ENCODE data around the gene N4BP3. TPM values are rescaled to one million over a fixed set of nuclear protein-coding genes. Genes with fewer than 3 reads are reported as not detected.

Gene N4BP3
- total and polyA plus RNA-seq, 2 experiments from 2014 or later: 9.8 to 58.2 TPM

DNA sequence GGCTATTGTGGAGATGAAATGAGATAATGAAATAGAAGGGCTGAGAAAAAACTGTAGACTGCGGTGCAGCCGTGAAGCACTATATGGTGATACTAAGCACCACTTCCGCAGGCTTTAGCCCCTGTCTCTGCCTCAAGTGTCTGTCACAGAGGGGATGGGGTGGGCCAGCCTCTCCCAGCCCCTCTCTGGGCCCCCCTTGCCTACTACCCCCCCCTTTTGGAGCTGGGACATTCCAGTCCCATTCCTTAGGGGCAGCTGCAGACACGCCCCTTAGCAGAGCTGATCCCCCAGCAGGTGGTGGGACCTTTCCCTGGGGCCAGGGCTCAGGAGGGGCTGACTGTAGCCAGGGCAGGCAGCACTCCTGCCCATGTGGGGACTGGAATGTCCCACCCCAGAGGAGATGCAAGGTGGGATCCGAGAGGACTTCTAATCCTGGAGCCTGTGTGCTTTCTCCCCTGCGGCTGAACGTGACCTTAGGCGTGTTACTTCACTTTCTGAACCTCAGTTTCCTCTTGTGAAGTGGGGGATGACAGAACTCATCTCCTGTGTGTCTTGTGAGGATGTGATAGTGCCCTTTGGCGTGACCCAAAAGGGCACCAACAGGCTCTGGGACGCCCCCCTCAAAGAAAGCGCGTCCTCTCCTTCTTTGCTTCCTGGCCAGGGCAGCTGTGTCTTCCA lies 1.9 kb downstream of the N4BP3 start:
- H3K4me2 ChIP-seq: peak overlapping the region; percentile 97
- Mint-ChIP-seq H3K4me1 (peaks cover 43% of the 10 kb centered on the region), H3K27ac (peak overlapping the region; percentile 97), H3K9me3 (peaks cover 12% of the 10 kb centered on the region), H3K4me3 (peak overlapping the region; percentile 96), H3K36me3 (ENCODE audit: low read depth) (peaks cover 15% of the 10 kb centered on the region), H3K27me3 (ENCODE audit: insufficient read depth, low read depth, poor library complexity) (peaks cover 22% of the 10 kb centered on the region)
- no peaks in the 10 kb centered on the region for H3K9me2 ChIP-seq (ENCODE audit: insufficient read depth)
- H2AFZ ChIP-seq: no peak overlapping the region
- peak; percentile 41 for ATAC-seq
- peak overlapping the region; percentile 99 for H3K27ac ChIP-seq (ENCODE audit: low read depth)
- peak overlapping the region; percentile 92 for H3K4me3 ChIP-seq
- no peaks in the 10 kb centered on the region; the same call in 1 of the 2 replicates for H4K20me1 ChIP-seq (replicated peaks; ENCODE audit: insufficient read depth)
- TF ChIP-seq STAT1 (IDR thresholded peaks at IDR 0.05; ENCODE audit: unreplicated experiment) (no peak), EZH2phosphoT487 (IDR thresholded peaks at IDR 0.05; ENCODE audit: unreplicated experiment) (no peak), CTCF (conservative IDR thresholded peaks at IDR 0.05; ENCODE audit: low read depth in 2 of 2) (no peak), ETS1 (IDR thresholded peaks at IDR 0.05) (no peak), EZH2 (IDR thresholded peaks at IDR 0.05; ENCODE audit: low read depth, unreplicated experiment) (no peak), REST (IDR thresholded peaks at IDR 0.05; ENCODE audit: unreplicated experiment) (no peak), ZNF331 (CRISPR knock-in tag; IDR thresholded peaks at IDR 0.05; ENCODE audit: low read depth) (no peak), POLR2AphosphoS5 (IDR thresholded peaks at IDR 0.05; ENCODE audit: low read depth) (peak; percentile 47; the same call in 1 of the 2 replicates), JUNB (IDR thresholded peaks at IDR 0.05; ENCODE audit: unreplicated experiment) (no peak), CREB1 (CRISPR knock-in tag; IDR thresholded peaks at IDR 0.05; ENCODE audit: low read depth) (0 out of 2 replicates have a peak, but pooled peaks have one; percentile 9), ZNF114 (CRISPR knock-in tag; IDR thresholded peaks at IDR 0.05) (no peak), NANOG (IDR thresholded peaks at IDR 0.05; ENCODE audit: borderline replicate concordance) (no peak)
- TF ChIP-seq, protein P1, sequence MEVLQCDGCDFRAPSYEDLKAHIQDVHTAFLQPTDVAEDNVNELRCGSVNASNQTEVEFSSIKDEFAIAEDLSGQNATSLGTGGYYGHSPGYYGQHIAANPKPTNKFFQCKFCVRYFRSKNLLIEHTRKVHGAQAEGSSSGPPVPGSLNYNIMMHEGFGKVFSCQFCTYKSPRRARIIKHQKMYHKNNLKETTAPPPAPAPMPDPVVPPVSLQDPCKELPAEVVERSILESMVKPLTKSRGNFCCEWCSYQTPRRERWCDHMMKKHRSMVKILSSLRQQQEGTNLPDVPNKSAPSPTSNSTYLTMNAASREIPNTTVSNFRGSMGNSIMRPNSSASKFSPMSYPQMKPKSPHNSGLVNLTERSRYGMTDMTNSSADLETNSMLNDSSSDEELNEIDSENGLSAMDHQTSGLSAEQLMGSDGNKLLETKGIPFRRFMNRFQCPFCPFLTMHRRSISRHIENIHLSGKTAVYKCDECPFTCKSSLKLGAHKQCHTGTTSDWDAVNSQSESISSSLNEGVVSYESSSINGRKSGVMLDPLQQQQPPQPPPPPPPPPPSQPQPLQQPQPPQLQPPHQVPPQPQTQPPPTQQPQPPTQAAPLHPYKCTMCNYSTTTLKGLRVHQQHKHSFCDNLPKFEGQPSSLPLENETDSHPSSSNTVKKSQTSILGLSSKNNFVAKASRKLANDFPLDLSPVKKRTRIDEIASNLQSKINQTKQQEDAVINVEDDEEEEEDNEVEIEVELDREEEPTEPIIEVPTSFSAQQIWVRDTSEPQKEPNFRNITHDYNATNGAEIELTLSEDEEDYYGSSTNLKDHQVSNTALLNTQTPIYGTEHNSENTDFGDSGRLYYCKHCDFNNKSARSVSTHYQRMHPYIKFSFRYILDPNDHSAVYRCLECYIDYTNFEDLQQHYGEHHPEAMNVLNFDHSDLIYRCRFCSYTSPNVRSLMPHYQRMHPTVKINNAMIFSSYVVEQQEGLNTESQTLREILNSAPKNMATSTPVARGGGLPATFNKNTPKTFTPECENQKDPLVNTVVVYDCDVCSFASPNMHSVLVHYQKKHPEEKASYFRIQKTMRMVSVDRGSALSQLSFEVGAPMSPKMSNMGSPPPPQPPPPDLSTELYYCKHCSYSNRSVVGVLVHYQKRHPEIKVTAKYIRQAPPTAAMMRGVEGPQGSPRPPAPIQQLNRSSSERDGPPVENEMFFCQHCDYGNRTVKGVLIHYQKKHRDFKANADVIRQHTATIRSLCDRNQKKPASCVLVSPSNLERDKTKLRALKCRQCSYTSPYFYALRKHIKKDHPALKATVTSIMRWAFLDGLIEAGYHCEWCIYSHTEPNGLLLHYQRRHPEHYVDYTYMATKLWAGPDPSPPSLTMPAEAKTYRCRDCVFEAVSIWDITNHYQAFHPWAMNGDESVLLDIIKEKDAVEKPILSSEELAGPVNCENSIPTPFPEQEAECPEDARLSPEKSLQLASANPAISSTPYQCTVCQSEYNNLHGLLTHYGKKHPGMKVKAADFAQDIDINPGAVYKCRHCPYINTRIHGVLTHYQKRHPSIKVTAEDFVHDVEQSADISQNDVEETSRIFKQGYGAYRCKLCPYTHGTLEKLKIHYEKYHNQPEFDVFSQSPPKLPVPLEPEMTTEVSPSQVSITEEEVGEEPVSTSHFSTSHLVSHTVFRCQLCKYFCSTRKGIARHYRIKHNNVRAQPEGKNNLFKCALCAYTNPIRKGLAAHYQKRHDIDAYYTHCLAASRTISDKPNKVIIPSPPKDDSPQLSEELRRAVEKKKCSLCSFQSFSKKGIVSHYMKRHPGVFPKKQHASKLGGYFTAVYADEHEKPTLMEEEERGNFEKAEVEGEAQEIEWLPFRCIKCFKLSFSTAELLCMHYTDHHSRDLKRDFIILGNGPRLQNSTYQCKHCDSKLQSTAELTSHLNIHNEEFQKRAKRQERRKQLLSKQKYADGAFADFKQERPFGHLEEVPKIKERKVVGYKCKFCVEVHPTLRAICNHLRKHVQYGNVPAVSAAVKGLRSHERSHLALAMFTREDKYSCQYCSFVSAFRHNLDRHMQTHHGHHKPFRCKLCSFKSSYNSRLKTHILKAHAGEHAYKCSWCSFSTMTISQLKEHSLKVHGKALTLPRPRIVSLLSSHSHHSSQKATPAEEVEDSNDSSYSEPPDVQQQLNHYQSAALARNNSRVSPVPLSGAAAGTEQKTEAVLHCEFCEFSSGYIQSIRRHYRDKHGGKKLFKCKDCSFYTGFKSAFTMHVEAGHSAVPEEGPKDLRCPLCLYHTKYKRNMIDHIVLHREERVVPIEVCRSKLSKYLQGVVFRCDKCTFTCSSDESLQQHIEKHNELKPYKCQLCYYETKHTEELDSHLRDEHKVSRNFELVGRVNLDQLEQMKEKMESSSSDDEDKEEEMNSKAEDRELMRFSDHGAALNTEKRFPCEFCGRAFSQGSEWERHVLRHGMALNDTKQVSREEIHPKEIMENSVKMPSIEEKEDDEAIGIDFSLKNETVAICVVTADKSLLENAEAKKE (CRISPR knock-in tag; IDR thresholded peaks at IDR 0.05): no peak
- no peaks in the 10 kb centered on the region for H3K36me3 ChIP-seq (ENCODE audit: insufficient read depth)
- H3K79me2 ChIP-seq (replicated peaks; ENCODE audit: insufficient read depth): peaks cover 69% of the 10 kb centered on the region
- no peaks in the 10 kb centered on the region for H3K27me3 ChIP-seq (ENCODE audit: insufficient read depth)
- H3F3A ChIP-seq (replicated peaks; ENCODE audit: low read depth): peaks cover 19% of the 10 kb centered on the region
- H3K4me1 ChIP-seq (ENCODE audit: insufficient read depth): peaks cover 35% of the 10 kb centered on the region
- DNase-seq (ENCODE audit: low spot score): peak; percentile 87
